NCI-H2196 treated with DMSO at 0.1 percent for 48 hours (cell line): ENCODE measurements around the gene C2orf42.
"Not testable (repeated sequence)": the region's sequence is repeated elsewhere in the genome, so short reads cannot be mapped to it uniquely, and the experiment has no call there.

Source experiments
- DNase-seq: peaks from one replicate; lab custom pipeline; 2025; ENCODE audit not compliant: unreplicated experiment; lab: John Stamatoyannopoulos, UW

C2orf42 gene

GRCh38 chr2:70173520-70173919, 17.3 kb downstream of the C2orf42 start:
- DNase-seq, result no peak

- not testable (repeated sequence) for DNase-seq
Measured at GRCh38 chr2:70169654-70170245, 21.1 kb downstream of the C2orf42 start.

- peak; percentile 2 for DNase-seq
Measured at GRCh38 chr2:70161069-70161534, 29.7 kb downstream of the C2orf42 start.

- DNase-seq, result no peak
Measured at GRCh38 chr2:70160545-70160944, 30.3 kb downstream of the C2orf42 start.

- DNase-seq, result not testable (repeated sequence)
Measured at GRCh38 chr2:70149130-70149686, 41.6 kb downstream of the C2orf42 start.

GRCh38 chr2:70148211-70148760, 42.5 kb downstream of the C2orf42 start:
- DNase-seq, result not testable (repeated sequence)

- DNase-seq, result no peak
Measured at GRCh38 chr2:70145851-70146739, 44.7 kb downstream of the C2orf42 start.

GRCh38 chr2:70145144-70145490, 45.7 kb downstream of the C2orf42 start:
- no peak for DNase-seq

- DNase-seq, result no peak
Measured at GRCh38 chr2:70144443-70145143, 46.2 kb downstream of the C2orf42 start.

- no peak for DNase-seq
Measured at GRCh38 chr2:70143314-70144150, 47.3 kb downstream of the C2orf42 start.

- peak; percentile 79 for DNase-seq
Measured at GRCh38 chr2:70142590-70143313, 48.1 kb downstream of the C2orf42 start.

- DNase-seq, result no peak
Measured at GRCh38 chr2:70141902-70142589, 48.8 kb downstream of the C2orf42 start.

GRCh38 chr2:70141212-70141901, 49.5 kb downstream of the C2orf42 start:
- DNase-seq, result peak; percentile 42

- DNase-seq, result no peak
Measured at GRCh38 chr2:70140791-70141211, 50.0 kb downstream of the C2orf42 start.

GRCh38 chr2:70134323-70134983, 56.4 kb downstream of the C2orf42 start:
- DNase-seq, result not testable (repeated sequence)

- DNase-seq, result no peak
Measured at GRCh38 chr2:70133491-70134322, 57.1 kb downstream of the C2orf42 start.

GRCh38 chr2:70133127-70133452, 57.7 kb downstream of the C2orf42 start:
- no peak for DNase-seq
